IMR-90 (cell line): ENCODE results near the gene ADCY1. TPM values are rescaled to one million over a fixed set of nuclear protein-coding genes. Genes with fewer than 3 reads are reported as not detected.

Source experiments
- ATAC-seq: fragments of 200-7000 bp; cut with Tn5 transposase; 2 replicates; pipeline ENCODE4 v1.9.1; 2020; ENCODE audit warnings: low read depth, mild to moderate bottlenecking, moderate library complexity
- BruUV-seq: library from RNA; stranded (reverse); fragments of 400-500 nt; replicated peaks from 2 replicates; lab custom pipeline; 2021; lab: Mats Ljungman, UMichigan
- CTCF ChIA-PET: fragments of 300-600 bp; formaldehyde crosslinking; extraction: SDS; loops from one replicate; lab custom pipeline; 2021; ENCODE audit warnings: antibody characterized with exemption; lab: Yijun Ruan, JAX
- POLR2A ChIA-PET: fragments of 300-600 bp; sonication (Branson Sonifier 250); formaldehyde crosslinking; loops from one replicate; lab custom pipeline; 2022; ENCODE audit warnings: antibody characterized with exemption; ENCODE audit not compliant: unreplicated experiment; lab: Charles Lee
- DNase-seq: peaks from one replicate; pipeline ENCODE4 v3.0.0; 2013
- H2AFZ ChIP-seq: replicated peaks from 2 replicates; pipeline ENCODE3; 2013; ENCODE audit warnings: low read length, mild to moderate bottlenecking; ENCODE audit not compliant: poor library complexity
- H2AK5ac ChIP-seq: 2 replicates; pipeline ENCODE4 v1.6.1; 2013; ENCODE audit warnings: low read depth, low read length, inconsistent platforms
- H2AK9ac ChIP-seq: replicated peaks from 2 replicates; pipeline ENCODE3; 2013; ENCODE audit warnings: mild to moderate bottlenecking, low read depth, low read length, moderate library complexity; ENCODE audit not compliant: poor library complexity
- H2BK120ac ChIP-seq: 2 replicates; pipeline ENCODE4 v1.6.1; 2013; ENCODE audit warnings: low read depth, low read length, inconsistent platforms
- H2BK15ac ChIP-seq: 3 replicates; pipeline ENCODE4 v1.6.1; 2013; ENCODE audit warnings: low read depth, low read length, inconsistent platforms
- H2BK20ac ChIP-seq: 2 replicates; pipeline ENCODE4 v1.6.1; 2013; ENCODE audit warnings: low read depth, mild to moderate bottlenecking, inconsistent platforms, low read length, moderate library complexity
- H2BK5ac ChIP-seq: 2 replicates; pipeline ENCODE4 v1.6.1; 2013; ENCODE audit warnings: mild to moderate bottlenecking, low read depth, low read length, inconsistent platforms; ENCODE audit not compliant: poor library complexity, severe bottlenecking
- H3K14ac ChIP-seq: replicated peaks from 2 replicates; pipeline ENCODE4 v1.6.1; 2013; ENCODE audit warnings: low read depth, low read length, inconsistent platforms
- H3K18ac ChIP-seq: 2 replicates; pipeline ENCODE4 v1.6.1; 2013; ENCODE audit warnings: low read depth, low read length, control low read depth
- H3K23ac ChIP-seq: 2 replicates; pipeline ENCODE4 v1.6.1; 2013; ENCODE audit warnings: low read depth, low read length, inconsistent platforms
- H3K27ac ChIP-seq: 2 replicates; pipeline ENCODE4 v1.5.1; 2013; ENCODE audit warnings: mild to moderate bottlenecking, control low read depth, low read length; ENCODE audit not compliant: insufficient read depth
- H3K27me3 ChIP-seq: 2 replicates; pipeline ENCODE4 v1.6.1; 2013; ENCODE audit warnings: low read length; ENCODE audit not compliant: control insufficient read depth, insufficient read depth
- H3K36me3 ChIP-seq: 2 replicates; pipeline ENCODE4 v1.6.1; 2013; ENCODE audit warnings: low read length, mixed read lengths; ENCODE audit not compliant: control insufficient read depth, insufficient read depth
- H3K4ac ChIP-seq: 2 replicates; pipeline ENCODE4 v1.6.1; 2013; ENCODE audit warnings: low read depth, low read length, inconsistent platforms
- H3K4me1 ChIP-seq: 2 replicates; pipeline ENCODE4 v1.6.1; 2013; ENCODE audit warnings: low read length, mixed read lengths; ENCODE audit not compliant: control insufficient read depth, insufficient read depth
- H3K4me2 ChIP-seq: 2 replicates; pipeline ENCODE4 v1.6.1; 2013; ENCODE audit warnings: low read depth, mild to moderate bottlenecking, control low read depth, low read length, moderate library complexity
- H3K4me3 ChIP-seq: 2 replicates; pipeline ENCODE4 v1.5.1; 2013; ENCODE audit warnings: low read depth, mild to moderate bottlenecking, control low read depth, low read length, moderate library complexity; ENCODE audit not compliant: insufficient read depth
- H3K56ac ChIP-seq: 2 replicates; pipeline ENCODE4 v1.6.1; 2013; ENCODE audit warnings: low read length, inconsistent platforms; ENCODE audit not compliant: insufficient read depth; ENCODE audit errors: extremely low read depth
- H3K79me1 ChIP-seq, 2 experiments: 2 replicates each; pipeline ENCODE4 v1.6.1; 2013; ENCODE audit warnings: low read length in 2 of 2, inconsistent platforms in 1 of 2, low read depth in 1 of 2
- H3K9ac ChIP-seq: 2 replicates; pipeline ENCODE4 v1.6.1; 2013; ENCODE audit warnings: low read depth, low read length, control low read depth
- H3K9me1 ChIP-seq: 2 replicates; pipeline ENCODE4 v1.6.1; 2013; ENCODE audit warnings: low read length, inconsistent platforms; ENCODE audit not compliant: insufficient read depth
- H3K9me3 ChIP-seq: 2 replicates; pipeline ENCODE4 v1.6.1; 2013; ENCODE audit warnings: low read length; ENCODE audit not compliant: control insufficient read depth, insufficient read depth
- H4K20me1 ChIP-seq: 2 replicates; pipeline ENCODE4 v1.6.1; 2013; ENCODE audit warnings: low read length, inconsistent platforms; ENCODE audit not compliant: insufficient read depth
- H4K5ac ChIP-seq: 2 replicates; pipeline ENCODE4 v1.6.1; 2013; ENCODE audit warnings: mild to moderate bottlenecking, low read depth, low read length, control low read depth
- H4K8ac ChIP-seq, 2 experiments: 2 replicates each; pipeline ENCODE4 v1.6.1; 2013; ENCODE audit warnings: low read depth in 2 of 2, low read length in 2 of 2, control low read depth in 1 of 2, inconsistent platforms in 1 of 2
- H4K91ac ChIP-seq: 2 replicates; pipeline ENCODE4 v1.6.1; 2013; ENCODE audit warnings: low read depth, low read length, inconsistent platforms; ENCODE audit not compliant: insufficient read depth
- CHD1 ChIP-seq: IDR thresholded peaks from 2 replicates; pipeline ENCODE4 v1.6.1; 2012; ENCODE audit warnings: low read depth, low read length, improper control_type of control experiment
- MAZ ChIP-seq: IDR thresholded peaks from 2 replicates; pipeline ENCODE4 v1.6.1; 2012; ENCODE audit warnings: low read depth, mild to moderate bottlenecking, low read length, improper control_type of control experiment, moderate library complexity, borderline replicate concordance
- POLR2A ChIP-seq: IDR thresholded peaks from 2 replicates; pipeline ENCODE4 v1.6.1; 2012; ENCODE audit warnings: mild to moderate bottlenecking, low read depth, low read length
- SMC3 ChIP-seq: fragments of 150-350 bp; IDR thresholded peaks from 2 replicates; pipeline ENCODE4 v1.6.1; 2016; ENCODE audit warnings: low read depth, mild to moderate bottlenecking, antibody characterized with exemption, low read length, moderate library complexity
- WGBS, 2 experiments: methylation state at CpG; one replicate each; pipeline versions ENCODE4 v1.1.5 to v1.1.7; 2013; ENCODE audit warnings: missing lambda C conversion rate in 2 of 2; ENCODE audit not compliant: insufficient read length in 1 of 2; ENCODE audit errors: extremely low coverage in 2 of 2; 5-methylcytosine and 5-hydroxymethylcytosine counted together
- dilution Hi-C: fragments of 300-500 bp; cut with HindIII; formaldehyde crosslinking; loops from one replicate; pipeline ENCODE4 v1.14.3; 2018; ENCODE audit warnings: low sequenced_read_pairs; ENCODE audit not compliant: unreplicated experiment
- in situ Hi-C: fragments of 300-500 bp; cut with MboI; formaldehyde crosslinking; loops from 3 replicates; pipeline ENCODE4 v1.14.3; 2019; ENCODE audit warnings: low sequenced_read_pairs, inconsistent platforms, mixed read lengths
- intact Hi-C: fragments of 100-400 bp; cut with micrococcal nuclease; formaldehyde crosslinking; loops from 2 replicates; pipeline ENCODE4 v1.10.0; 2022
- polyA plus RNA-seq, 3 experiments: library from polyadenylated mRNA; depleted of rRNA; stranded (reverse); fragments of >200 nt; gene quantifications; 2 replicates each; pipeline ENCODE4 v1.2.3, GENCODE V29; 2012; ENCODE audit warnings: low replicate concordance in 1 of 3
- total RNA-seq: library from RNA; depleted of rRNA; stranded (reverse); fragments of >200 nt; gene quantifications from 2 replicates; pipeline ENCODE4 v1.2.3, GENCODE V29; 2012

The ADCY1 gene
- total and polyA plus RNA-seq, 2 of the 4 experiments (the other 2 are of a cell fraction) = 0.18 to 0.24 TPM

DNA sequence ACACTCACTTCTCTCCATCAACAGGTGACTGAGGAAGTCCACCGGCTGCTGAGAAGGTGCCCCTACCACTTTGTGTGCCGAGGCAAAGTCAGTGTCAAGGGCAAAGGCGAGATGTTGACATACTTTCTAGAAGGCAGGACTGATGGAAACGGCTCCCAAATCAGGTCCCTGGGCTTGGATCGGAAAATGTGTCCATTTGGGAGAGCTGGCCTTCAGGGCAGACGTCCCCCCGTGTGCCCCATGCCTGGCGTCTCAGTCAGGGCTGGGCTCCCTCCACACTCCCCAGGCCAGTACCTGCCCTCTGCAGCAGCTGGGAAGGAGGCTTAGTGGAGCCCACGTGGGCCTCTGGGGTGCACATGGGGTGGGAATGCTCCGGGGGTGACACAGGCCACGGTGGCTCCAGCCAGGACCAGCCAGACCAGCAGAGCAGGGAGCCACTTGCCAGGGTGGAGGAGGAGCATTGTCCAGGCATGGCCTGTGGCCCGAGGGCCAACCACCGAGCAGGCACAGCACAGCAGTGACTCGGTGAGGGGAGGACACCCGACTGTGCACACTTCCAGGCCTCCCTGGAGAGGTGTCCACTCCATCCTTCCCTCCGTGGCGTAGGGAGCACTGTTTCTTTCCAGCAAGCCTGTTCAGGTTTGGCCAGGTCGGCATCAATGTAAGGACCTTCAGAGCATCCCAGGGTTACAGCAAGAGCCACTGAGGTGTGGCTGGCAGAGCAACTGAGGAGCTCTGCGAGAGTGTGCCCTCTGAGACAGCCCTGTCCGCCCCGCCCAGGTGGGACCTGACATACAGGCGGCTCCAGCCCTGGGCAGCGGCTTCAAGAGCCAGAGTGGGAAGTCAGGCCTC, 139.7 kb downstream of the ADCY1 start:
- WGBS, 2 experiments = 83% methylated on average over 7 of the region's 23 CpGs; no CpG with 5 or more reads in 1 of the 2 experiments
- peaks cover 9% of the 10 kb centered on the region for H3K27me3 ChIP-seq
- no peak overlapping the region for H2BK20ac ChIP-seq
- intact Hi-C loops (no loop called here), dilution Hi-C loops (no loop called here), in situ Hi-C loops (no loop called here)
- no peak overlapping the region for H3K4me2 ChIP-seq
- POLR2A ChIA-PET = no interaction called here
- no peaks in the 10 kb centered on the region for H3K9me3 ChIP-seq
- no peak for DNase-seq
- H2BK15ac ChIP-seq = no peak overlapping the region
- H3K27ac ChIP-seq = no peak overlapping the region
- H3K23ac ChIP-seq = no peak overlapping the region
- no peak overlapping the region for H3K4me3 ChIP-seq
- BruUV-seq = no TSS peak
- H3K36me3 ChIP-seq = no peaks in the 10 kb centered on the region
- no peak overlapping the region for H3K56ac ChIP-seq
- H2AFZ ChIP-seq = no peak overlapping the region
- no peak overlapping the region for H3K4ac ChIP-seq
- TF ChIP-seq SMC3 = no peak
- no peak for TF ChIP-seq CHD1
- no peak for TF ChIP-seq MAZ
- no peak for TF ChIP-seq POLR2A
- H3K79me1 ChIP-seq = no peaks in the 10 kb centered on the region
- H3K14ac ChIP-seq = no peak overlapping the region
- no peaks in the 10 kb centered on the region for H4K20me1 ChIP-seq
- no peak overlapping the region for H4K5ac ChIP-seq
- H3K9ac ChIP-seq = no peak overlapping the region
- H2AK5ac ChIP-seq = no peak overlapping the region
- no peak overlapping the region for H4K91ac ChIP-seq
- CTCF ChIA-PET = no interaction called here
- H4K8ac ChIP-seq = no peak overlapping the region
- peak overlapping the region; percentile 53 for H2AK9ac ChIP-seq
- no peaks in the 10 kb centered on the region; the same call in 1 of the 2 replicates for H3K4me1 ChIP-seq
- no peak overlapping the region for H2BK120ac ChIP-seq
- no peak overlapping the region for H2BK5ac ChIP-seq
- no peak overlapping the region for H3K18ac ChIP-seq
- ATAC-seq = no peak
- no peaks in the 10 kb centered on the region for H3K9me1 ChIP-seq
